Measurements from ENCODE around the gene KLB. TPM values are rescaled to one million over a fixed set of nuclear protein-coding genes. Genes with fewer than 3 reads are reported as not detected.
A peak's percentile ranks its signal among the peaks of the same experiment; 100 is the strongest.

Gene KLB
- total and polyA plus RNA-seq, 4 donors = 0.06 to 0.80 (median 0.38) TPM

- peaks cover 0 to 29% (median 6%) of the 10 kb centered on the region in 4 donors for H3K36me3 ChIP-seq (ENCODE audit: control insufficient read depth in 4 of 4, insufficient read depth in 4 of 4, low read length in 4 of 4)
- no peak for ATAC-seq (ENCODE audit: insufficient read depth, low FRiP score)
These were observed 58.3 kb downstream of the KLB start for GRCh38 chr4:39464886-39465501.

DNA sequence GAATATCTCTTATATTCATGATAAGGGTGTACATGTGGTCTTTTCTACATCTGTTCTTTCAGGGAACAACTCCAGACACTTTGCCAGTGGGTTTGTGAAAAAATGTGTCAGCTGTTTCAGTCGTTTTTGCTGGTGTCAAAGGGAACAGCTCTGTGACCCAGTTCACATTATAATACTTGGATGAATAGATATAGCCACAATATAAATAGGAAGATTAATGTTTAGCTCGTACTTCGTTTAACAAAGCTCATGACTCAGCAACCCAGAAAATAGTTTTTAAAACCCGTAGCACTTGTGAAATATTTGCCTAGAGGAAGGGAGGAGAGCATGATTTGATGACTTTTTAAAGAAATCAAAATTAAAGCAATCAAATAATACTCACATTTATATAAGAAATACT, 60.0 kb downstream of the KLB start:
- Histone ChIP-seq H3K4me3 (no peak overlapping the region), H3K9ac (ENCODE audit: insufficient read depth in 1 of 2, low read length in 2 of 2) (no peak overlapping the region), H3K9me3 (ENCODE audit: control insufficient read depth in 4 of 4, insufficient read depth in 3 of 4, low read length in 3 of 4) (no peaks in the 10 kb centered on the region), H3K27ac (ENCODE audit: low read depth in 1 of 2, low read length in 1 of 2) (no peak overlapping the region), H3K4me1 (ENCODE audit: control insufficient read depth in 5 of 5, insufficient read depth in 5 of 5, low read length in 5 of 5) (peaks cover 0 to 4% (median 0%) of the 10 kb centered on the region in 5 donors), H3K27me3 (ENCODE audit: control insufficient read depth in 3 of 3, insufficient read depth in 3 of 3, low read length in 2 of 3) (no peaks in the 10 kb centered on the region), H3K36me3 (ENCODE audit: control insufficient read depth in 4 of 4, insufficient read depth in 4 of 4, low read length in 4 of 4) (peaks cover 0 to 29% (median 8%) of the 10 kb centered on the region in 4 donors)
- no peak for ATAC-seq (ENCODE audit: insufficient read depth, low FRiP score)
- 48 to 52% methylated on average over 4 of the region's 4 CpGs for WGBS, 2 donors
- DNase-seq = no peak
- no peak for TF ChIP-seq CTCF (IDR thresholded peaks at IDR 0.05; ENCODE audit: control extremely low read depth, extremely low read depth)

More at GRCh38 chr4:39464886-39465501, 58.3 kb downstream of the KLB start:
- peaks cover 0 to 4% (median 0%) of the 10 kb centered on the region in 5 donors for H3K4me1 ChIP-seq (ENCODE audit: control insufficient read depth in 5 of 5, insufficient read depth in 5 of 5, low read length in 5 of 5)
- no peak overlapping the region for H3K27ac ChIP-seq (ENCODE audit: low read depth in 1 of 2, low read length in 1 of 2)
- no peak for TF ChIP-seq CTCF (IDR thresholded peaks at IDR 0.05; ENCODE audit: control extremely low read depth, extremely low read depth)
- 57 to 61% methylated on average over 2 of the region's 2 CpGs for WGBS, 2 donors
- H3K9ac ChIP-seq (ENCODE audit: insufficient read depth in 1 of 2, low read length in 2 of 2) = no peak overlapping the region
- no peaks in the 10 kb centered on the region for H3K9me3 ChIP-seq (ENCODE audit: control insufficient read depth in 4 of 4, insufficient read depth in 3 of 4, low read length in 3 of 4)
- DNase-seq = peak in 1 of 3 donors; percentile 22
- no peak overlapping the region for H3K4me3 ChIP-seq
- H3K27me3 ChIP-seq (ENCODE audit: control insufficient read depth in 3 of 3, insufficient read depth in 3 of 3, low read length in 2 of 3) = no peaks in the 10 kb centered on the region

GRCh38 chr4:39467464-39467863, 60.7 kb downstream of the KLB start:
- H3K9ac ChIP-seq (ENCODE audit: insufficient read depth in 1 of 2, low read length in 2 of 2) = no peak overlapping the region
- H3K4me1 ChIP-seq (ENCODE audit: control insufficient read depth in 5 of 5, insufficient read depth in 5 of 5, low read length in 5 of 5) = peaks cover 0 to 4% (median 0%) of the 10 kb centered on the region in 5 donors
- TF ChIP-seq CTCF (IDR thresholded peaks at IDR 0.05; ENCODE audit: control extremely low read depth, extremely low read depth) = no peak
- H3K4me3 ChIP-seq = no peak overlapping the region
- H3K9me3 ChIP-seq (ENCODE audit: control insufficient read depth in 4 of 4, insufficient read depth in 3 of 4, low read length in 3 of 4) = no peaks in the 10 kb centered on the region
- WGBS, 2 donors = 93 to 98% methylated on average over 4 of the region's 4 CpGs
- ATAC-seq (ENCODE audit: insufficient read depth, low FRiP score) = no peak
- H3K27ac ChIP-seq (ENCODE audit: low read depth in 1 of 2, low read length in 1 of 2) = no peak overlapping the region
- no peaks in the 10 kb centered on the region for H3K27me3 ChIP-seq (ENCODE audit: control insufficient read depth in 3 of 3, insufficient read depth in 3 of 3, low read length in 2 of 3)
- DNase-seq = no peak
- peaks cover 0 to 31% (median 11%) of the 10 kb centered on the region in 4 donors for H3K36me3 ChIP-seq (ENCODE audit: control insufficient read depth in 4 of 4, insufficient read depth in 4 of 4, low read length in 4 of 4)

Data from lung (tissue), 12 donors.